ENCODE results near the gene ENGASE. TPM values are rescaled to one million over a fixed set of nuclear protein-coding genes. Genes with fewer than 3 reads are reported as not detected.

Gene ENGASE
- total RNA-seq, 4 donors from 2014 or later = 57.6 to 336 (median 223) TPM

DNA sequence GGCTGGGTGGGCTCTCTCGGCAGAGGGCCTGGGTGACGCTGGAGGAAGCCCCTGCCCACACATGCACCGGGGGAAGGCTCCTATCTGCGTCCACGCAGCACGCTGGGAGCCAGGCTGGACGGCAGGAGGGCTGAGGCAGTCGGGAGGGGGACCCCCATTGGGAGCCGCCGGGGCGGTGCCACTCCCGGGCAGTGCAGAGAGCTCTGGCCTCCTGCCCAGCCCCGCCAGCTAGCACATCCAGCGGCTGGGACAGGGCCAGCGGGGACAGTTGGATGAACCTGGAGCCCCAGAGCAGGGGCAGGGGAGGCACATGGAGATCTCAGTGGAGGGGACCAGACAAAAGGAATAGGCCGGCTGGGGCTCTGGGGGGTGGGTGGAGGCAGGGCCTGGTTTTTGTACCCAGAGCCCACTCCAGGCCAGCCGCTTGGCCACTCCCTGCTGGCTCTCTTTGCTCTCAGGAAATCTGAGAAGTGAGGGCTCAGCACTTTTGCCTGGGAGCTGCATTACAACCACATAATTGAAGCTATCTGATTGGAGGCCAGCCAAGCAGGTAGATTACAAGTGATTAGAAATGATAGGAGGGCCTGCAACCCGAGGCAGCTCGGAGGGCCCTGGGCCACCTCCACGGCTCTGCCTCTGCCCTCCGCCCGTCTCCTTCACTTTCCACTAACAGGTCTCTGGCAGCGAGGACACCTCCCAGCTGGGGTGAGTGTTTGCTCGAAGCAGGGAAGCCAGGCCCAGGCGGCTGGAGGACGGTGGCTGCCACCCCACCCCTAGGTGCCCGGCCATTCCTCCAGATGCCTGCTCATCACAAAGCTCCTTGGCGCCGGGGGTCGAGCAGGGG is 40.1 kb downstream of the ENGASE start:
- no peak overlapping the region for H3K27ac ChIP-seq
- H3K36me3 ChIP-seq = no peaks in the 10 kb centered on the region
- H3K9me3 ChIP-seq = no peaks in the 10 kb centered on the region
- peak in 2 of 3 donors; percentile 74 to 77 for DNase-seq
- H3K4me1 ChIP-seq = peaks cover 0 to 18% (median 2%) of the 10 kb centered on the region in 4 donors
- no peaks in the 10 kb centered on the region for H3K27me3 ChIP-seq
- TF ChIP-seq POLR2A (IDR thresholded peaks at IDR 0.05) (no peak), CTCF (IDR thresholded peaks at IDR 0.05) (no peak)
- H3K4me3 ChIP-seq = peak overlapping the region in 1 of 4 donors; percentile 9

DNA sequence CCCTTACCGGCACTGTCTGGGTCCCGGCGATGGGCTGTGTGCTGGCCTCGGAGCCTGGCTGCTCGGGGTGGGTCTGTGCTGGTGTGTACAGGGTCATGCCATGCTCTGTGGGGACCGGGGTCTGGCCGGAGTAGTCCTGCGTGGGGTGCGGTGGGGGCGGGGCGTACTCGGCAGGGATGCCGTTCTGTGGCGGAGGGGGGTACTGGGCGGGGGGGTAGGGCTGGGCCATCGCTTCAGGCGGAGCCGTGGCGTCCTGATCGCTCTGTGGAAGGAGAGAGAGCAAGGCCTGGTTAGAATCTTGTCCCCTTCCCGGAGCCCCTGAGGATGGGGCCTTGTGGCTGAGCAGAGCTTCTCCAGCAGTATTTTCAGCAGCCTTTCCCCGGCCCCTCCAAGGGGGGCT is 40.9 kb downstream of the ENGASE start:
- Histone ChIP-seq H3K27me3 (no peaks in the 10 kb centered on the region), H3K36me3 (no peaks in the 10 kb centered on the region), H3K4me1 (peaks cover 0 to 18% (median 2%) of the 10 kb centered on the region in 4 donors), H3K4me3 (no peak overlapping the region), H3K27ac (no peak overlapping the region), H3K9me3 (no peaks in the 10 kb centered on the region)
- TF ChIP-seq POLR2A (IDR thresholded peaks at IDR 0.05) = no peak
- TF ChIP-seq CTCF (IDR thresholded peaks at IDR 0.05) = no peak
- DNase-seq = no peak

- DNase-seq = no peak
- H3K27ac ChIP-seq = no peak overlapping the region
- no peaks in the 10 kb centered on the region for H3K9me3 ChIP-seq
- no peak overlapping the region for H3K4me3 ChIP-seq
- TF ChIP-seq CTCF (IDR thresholded peaks at IDR 0.05) (no peak), POLR2A (IDR thresholded peaks at IDR 0.05) (no peak)
- H3K36me3 ChIP-seq = no peaks in the 10 kb centered on the region
- H3K27me3 ChIP-seq = no peaks in the 10 kb centered on the region
- peaks cover 0 to 18% (median 2%) of the 10 kb centered on the region in 4 donors for H3K4me1 ChIP-seq
Observed at GRCh38 chr17:79116575-79117368, 42.1 kb downstream of the ENGASE start.

- no peak for DNase-seq
- H3K27ac ChIP-seq = no peak overlapping the region
- TF ChIP-seq CTCF (IDR thresholded peaks at IDR 0.05) (no peak), POLR2A (IDR thresholded peaks at IDR 0.05) (no peak)
- H3K9me3 ChIP-seq = no peaks in the 10 kb centered on the region
- no peak overlapping the region for H3K4me3 ChIP-seq
- H3K36me3 ChIP-seq = no peaks in the 10 kb centered on the region
- peaks cover 0 to 18% (median 2%) of the 10 kb centered on the region in 4 donors for H3K4me1 ChIP-seq
- H3K27me3 ChIP-seq = no peaks in the 10 kb centered on the region
Observed at GRCh38 chr17:79117905-79118487, 43.4 kb downstream of the ENGASE start.

GRCh38 chr17:79118924-79119323 is 44.3 kb downstream of the ENGASE start:
- no peaks in the 10 kb centered on the region for H3K9me3 ChIP-seq
- DNase-seq = no peak
- no peak overlapping the region for H3K4me3 ChIP-seq
- no peaks in the 10 kb centered on the region for H3K36me3 ChIP-seq
- no peaks in the 10 kb centered on the region for H3K27me3 ChIP-seq
- no peak overlapping the region for H3K27ac ChIP-seq
- TF ChIP-seq CTCF (IDR thresholded peaks at IDR 0.05) = no peak
- TF ChIP-seq POLR2A (IDR thresholded peaks at IDR 0.05) = no peak
- peaks cover 0 to 18% (median 2%) of the 10 kb centered on the region in 4 donors for H3K4me1 ChIP-seq

Data from Peyer's patch (tissue), 4 donors.